Measurements from ENCODE around the gene CCT8.

The CCT8 gene

DNA sequence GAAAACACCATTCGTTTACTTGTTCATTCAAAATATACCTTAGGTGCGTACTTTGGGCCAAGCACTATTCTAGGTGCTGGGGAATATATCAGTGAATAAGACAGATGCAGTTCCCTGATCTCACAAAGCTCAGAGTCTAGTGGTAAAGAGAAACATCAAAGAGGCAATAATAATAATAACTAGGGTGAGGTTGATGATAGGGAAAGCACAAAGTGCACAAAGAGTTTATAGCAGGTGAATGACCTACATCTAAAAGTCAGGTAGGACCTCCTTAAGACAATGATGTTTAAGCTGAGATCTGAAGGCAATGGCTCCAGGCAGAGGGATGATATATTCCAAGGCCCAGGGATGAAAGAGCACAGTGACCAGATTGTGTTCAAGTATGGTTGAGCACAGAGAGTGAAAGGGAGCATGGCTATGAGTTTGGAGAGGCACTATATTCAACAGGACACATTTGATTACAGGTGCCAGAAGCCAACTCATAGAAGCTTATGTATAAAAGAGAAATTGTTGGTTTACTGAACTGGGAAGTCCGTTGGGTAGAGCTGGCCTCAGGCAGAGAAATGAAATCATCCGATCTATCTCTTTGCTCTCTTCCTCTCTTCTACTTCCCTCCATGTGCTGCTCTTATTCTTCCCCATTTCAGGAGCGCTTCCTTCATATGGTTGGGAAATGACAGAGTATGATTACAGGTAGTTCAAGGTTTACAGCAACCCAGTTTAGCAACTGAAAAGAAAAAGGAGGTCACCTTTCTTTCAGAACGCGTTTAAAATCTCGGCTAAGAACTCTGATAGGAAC lies 23.0 kb upstream of the CCT8 start:
- H3K4me3 ChIP-seq (ENCODE audit: low read depth, low read length) = no peak overlapping the region
- no peak overlapping the region for H3K9ac ChIP-seq (ENCODE audit: low read length)
- H3K36me3 ChIP-seq (ENCODE audit: control insufficient read depth, insufficient read depth, low read length) = no peaks in the 10 kb centered on the region

GRCh38 chr21:29092102-29092959 lies 18.9 kb upstream of the CCT8 start:
- Histone ChIP-seq H3K4me1 (ENCODE audit: control insufficient read depth, insufficient read depth, low read length) (no peaks in the 10 kb centered on the region), H3K9ac (ENCODE audit: low read length) (no peak overlapping the region), H3K27me3 (ENCODE audit: control insufficient read depth, insufficient read depth, low read length) (no peaks in the 10 kb centered on the region), H3K9me3 (ENCODE audit: control insufficient read depth, insufficient read depth, low read depth, low read length) (no peaks in the 10 kb centered on the region), H3K36me3 (ENCODE audit: control insufficient read depth, insufficient read depth, low read length) (no peaks in the 10 kb centered on the region), H3K4me3 (ENCODE audit: low read depth, low read length) (no peak overlapping the region), H3K27ac (ENCODE audit: low read depth, low read length) (no peak overlapping the region)

More for the DNA sequence above, 23.0 kb upstream of the CCT8 start:
- H3K9me3 ChIP-seq (ENCODE audit: control insufficient read depth, insufficient read depth, low read depth, low read length) = no peaks in the 10 kb centered on the region; the same call in 1 of the 2 replicates
- H3K4me1 ChIP-seq (ENCODE audit: control insufficient read depth, insufficient read depth, low read length) = no peaks in the 10 kb centered on the region
- H3K27ac ChIP-seq (ENCODE audit: low read depth, low read length) = no peak overlapping the region
- no peaks in the 10 kb centered on the region for H3K27me3 ChIP-seq (ENCODE audit: control insufficient read depth, insufficient read depth, low read length)

DNA sequence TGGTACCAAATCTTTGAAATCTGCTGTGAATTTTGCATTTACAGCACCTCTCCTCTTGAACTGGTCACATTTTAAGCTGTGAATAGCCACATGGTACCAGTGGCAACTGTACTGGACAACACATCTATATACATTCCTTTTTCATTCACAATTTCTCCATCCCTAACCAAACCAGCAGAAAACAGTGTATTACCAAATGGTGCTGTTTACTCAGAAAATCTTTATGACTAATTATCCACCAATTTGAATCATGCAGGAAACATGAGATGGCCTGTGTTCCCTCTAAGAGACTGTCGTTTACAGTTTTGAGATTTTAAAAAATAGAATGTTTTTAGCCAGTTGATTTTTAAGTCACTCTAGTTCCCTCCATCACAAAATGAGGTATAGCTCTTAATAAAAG lies 17.6 kb upstream of the CCT8 start:
- Histone ChIP-seq H3K27me3 (ENCODE audit: control insufficient read depth, insufficient read depth, low read length) (no peaks in the 10 kb centered on the region), H3K36me3 (ENCODE audit: control insufficient read depth, insufficient read depth, low read length) (no peaks in the 10 kb centered on the region), H3K9me3 (ENCODE audit: control insufficient read depth, insufficient read depth, low read depth, low read length) (no peaks in the 10 kb centered on the region), H3K4me3 (ENCODE audit: low read depth, low read length) (no peak overlapping the region), H3K27ac (ENCODE audit: low read depth, low read length) (no peak overlapping the region), H3K9ac (ENCODE audit: low read length) (no peak overlapping the region), H3K4me1 (ENCODE audit: control insufficient read depth, insufficient read depth, low read length) (no peaks in the 10 kb centered on the region)

GRCh38 chr21:29085106-29085752 lies 11.8 kb upstream of the CCT8 start:
- Histone ChIP-seq H3K4me3 (ENCODE audit: low read depth, low read length) (no peak overlapping the region), H3K36me3 (ENCODE audit: control insufficient read depth, insufficient read depth, low read length) (no peaks in the 10 kb centered on the region), H3K27ac (ENCODE audit: low read depth, low read length) (no peak overlapping the region), H3K9ac (ENCODE audit: low read length) (no peak overlapping the region), H3K4me1 (ENCODE audit: control insufficient read depth, insufficient read depth, low read length) (0 out of 2 replicates have a peak, but pooled peaks cover 5% of the 10 kb centered on the region), H3K27me3 (ENCODE audit: control insufficient read depth, insufficient read depth, low read length) (no peaks in the 10 kb centered on the region), H3K9me3 (ENCODE audit: control insufficient read depth, insufficient read depth, low read depth, low read length) (no peaks in the 10 kb centered on the region)

DNA sequence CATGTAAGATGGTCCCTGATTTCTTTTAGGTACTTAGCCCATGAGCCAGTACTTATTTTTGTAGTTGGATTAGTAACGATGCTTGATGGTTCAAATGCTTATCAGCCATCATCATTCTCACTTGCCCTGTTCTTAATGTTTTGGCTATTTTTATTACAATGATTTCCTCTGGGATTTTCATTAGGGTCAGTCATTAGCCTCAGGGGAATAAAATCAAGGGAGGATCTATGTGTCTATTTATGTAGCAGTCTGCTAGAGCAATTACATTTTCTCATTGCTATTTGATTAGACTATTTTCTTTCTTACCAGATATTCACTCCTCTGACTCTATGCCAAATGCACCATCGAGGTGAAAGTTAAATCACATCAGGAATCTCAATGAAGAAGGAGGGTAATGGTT lies 10.9 kb upstream of the CCT8 start:
- Histone ChIP-seq H3K9ac (ENCODE audit: low read length) (no peak overlapping the region), H3K36me3 (ENCODE audit: control insufficient read depth, insufficient read depth, low read length) (no peaks in the 10 kb centered on the region), H3K27ac (ENCODE audit: low read depth, low read length) (no peak overlapping the region), H3K4me3 (ENCODE audit: low read depth, low read length) (no peak overlapping the region), H3K27me3 (ENCODE audit: control insufficient read depth, insufficient read depth, low read length) (no peaks in the 10 kb centered on the region), H3K9me3 (ENCODE audit: control insufficient read depth, insufficient read depth, low read depth, low read length) (no peaks in the 10 kb centered on the region), H3K4me1 (ENCODE audit: control insufficient read depth, insufficient read depth, low read length) (0 out of 2 replicates have a peak, but pooled peaks cover 5% of the 10 kb centered on the region)

GRCh38 chr21:29083306-29083705 lies 9.9 kb upstream of the CCT8 start:
- Histone ChIP-seq H3K9me3 (ENCODE audit: control insufficient read depth, insufficient read depth, low read depth, low read length) (no peaks in the 10 kb centered on the region), H3K4me3 (ENCODE audit: low read depth, low read length) (no peak overlapping the region), H3K36me3 (ENCODE audit: control insufficient read depth, insufficient read depth, low read length) (no peaks in the 10 kb centered on the region), H3K27ac (ENCODE audit: low read depth, low read length) (no peak overlapping the region), H3K9ac (ENCODE audit: low read length) (no peak overlapping the region), H3K4me1 (ENCODE audit: control insufficient read depth, insufficient read depth, low read length) (0 out of 2 replicates have a peak, but pooled peaks cover 5% of the 10 kb centered on the region), H3K27me3 (ENCODE audit: control insufficient read depth, insufficient read depth, low read length) (no peaks in the 10 kb centered on the region)

DNA sequence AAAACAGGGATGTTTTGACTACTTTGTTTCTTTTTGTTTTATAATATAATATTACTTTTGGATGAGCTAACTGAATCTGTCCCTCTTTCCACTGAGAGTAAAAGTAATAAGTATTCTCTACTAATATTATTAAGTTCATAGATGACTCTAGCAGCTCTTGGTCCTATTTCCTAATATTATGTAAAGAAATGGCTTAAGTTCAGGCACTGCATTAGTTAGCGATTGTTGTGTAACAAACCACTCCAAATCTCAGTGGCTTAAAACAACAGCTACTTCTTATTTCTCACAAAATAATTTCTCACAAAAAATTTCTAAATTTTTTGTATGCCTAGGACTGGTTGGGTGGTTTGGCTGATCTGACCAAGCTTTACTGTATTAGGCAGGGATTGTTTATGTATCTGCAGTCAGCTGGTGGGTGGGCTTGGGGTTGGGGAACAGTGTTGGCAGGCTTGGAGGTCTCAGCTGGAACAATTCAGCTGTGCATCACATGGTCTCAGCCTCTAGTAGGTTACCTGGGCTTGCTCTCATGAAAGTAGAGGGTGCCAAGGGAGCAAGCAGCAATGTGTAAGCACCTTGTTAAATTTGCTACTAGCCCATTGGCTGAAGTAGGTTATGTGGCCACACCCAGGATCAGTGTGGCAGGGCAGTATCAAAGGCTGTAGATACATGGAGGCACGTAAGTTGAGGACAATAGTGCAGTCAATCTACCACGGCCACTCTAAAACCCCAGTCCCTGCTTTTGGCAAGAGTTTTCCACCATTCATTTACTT lies 8.8 kb upstream of the CCT8 start:
- no peak overlapping the region for H3K4me3 ChIP-seq (ENCODE audit: low read depth, low read length)
- H3K36me3 ChIP-seq (ENCODE audit: control insufficient read depth, insufficient read depth, low read length) = no peaks in the 10 kb centered on the region
- 0 out of 2 replicates have a peak, but pooled peaks cover 5% of the 10 kb centered on the region for H3K4me1 ChIP-seq (ENCODE audit: control insufficient read depth, insufficient read depth, low read length)
- no peak overlapping the region for H3K9ac ChIP-seq (ENCODE audit: low read length)
- no peaks in the 10 kb centered on the region for H3K27me3 ChIP-seq (ENCODE audit: control insufficient read depth, insufficient read depth, low read length)
- H3K9me3 ChIP-seq (ENCODE audit: control insufficient read depth, insufficient read depth, low read depth, low read length) = no peaks in the 10 kb centered on the region
- no peak overlapping the region for H3K27ac ChIP-seq (ENCODE audit: low read depth, low read length)

GRCh38 chr21:29080454-29080941 lies 7.0 kb upstream of the CCT8 start:
- Histone ChIP-seq H3K9me3 (ENCODE audit: control insufficient read depth, insufficient read depth, low read depth, low read length) (no peaks in the 10 kb centered on the region), H3K4me1 (ENCODE audit: control insufficient read depth, insufficient read depth, low read length) (0 out of 2 replicates have a peak, but pooled peaks cover under 1% of the 10 kb centered on the region), H3K27ac (ENCODE audit: low read depth, low read length) (no peak overlapping the region), H3K4me3 (ENCODE audit: low read depth, low read length) (no peak overlapping the region), H3K27me3 (ENCODE audit: control insufficient read depth, insufficient read depth, low read length) (no peaks in the 10 kb centered on the region), H3K9ac (ENCODE audit: low read length) (no peak overlapping the region), H3K36me3 (ENCODE audit: control insufficient read depth, insufficient read depth, low read length) (no peaks in the 10 kb centered on the region)

- Histone ChIP-seq H3K27ac (ENCODE audit: low read depth, low read length) (no peak overlapping the region), H3K9ac (ENCODE audit: low read length) (no peak overlapping the region), H3K4me3 (ENCODE audit: low read depth, low read length) (no peak overlapping the region), H3K4me1 (ENCODE audit: control insufficient read depth, insufficient read depth, low read length) (no peaks in the 10 kb centered on the region), H3K9me3 (ENCODE audit: control insufficient read depth, insufficient read depth, low read depth, low read length) (no peaks in the 10 kb centered on the region), H3K36me3 (ENCODE audit: control insufficient read depth, insufficient read depth, low read length) (no peaks in the 10 kb centered on the region), H3K27me3 (ENCODE audit: control insufficient read depth, insufficient read depth, low read length) (no peaks in the 10 kb centered on the region)
These were observed 5.7 kb upstream of the CCT8 start for GRCh38 chr21:29078869-29079767.

Data from HUES6 (cell line).